SK-N-SH treated with all-trans-retinoic acid at 6 μM for 48 hours (cell line): ENCODE results near the gene IDH1.
"Not testable (repeated sequence)": the region's sequence is repeated elsewhere in the genome, so short reads cannot be mapped to it uniquely, and the experiment has no call there.

Experiments
- ATAC-seq: fragments of 200-7000 bp; cut with Tn5 transposase; 3 replicates; pipeline ENCODE4 v1.9.1; 2020; ENCODE audit warnings: mild to moderate bottlenecking, moderate library complexity
- BACH2 ChIP-seq: fragments of 250-450 bp; sonication (Bioruptor Pico); IDR thresholded peaks from 2 replicates; pipeline ENCODE4 v1.9.0; 2021; ENCODE audit warnings: mild to moderate bottlenecking, borderline replicate concordance
- CREB5 ChIP-seq: fragments of 250-450 bp; sonication (Bioruptor Pico); IDR thresholded peaks from 2 replicates; pipeline ENCODE4 v1.5.1; 2020; ENCODE audit warnings: low read depth, mild to moderate bottlenecking, moderate library complexity
- ESRRG ChIP-seq: fragments of 250-450 bp; sonication (Bioruptor Pico); IDR thresholded peaks from 2 replicates; pipeline ENCODE4 v1.6.1; 2021; ENCODE audit warnings: mild to moderate bottlenecking
- GLIS3 ChIP-seq: fragments of 250-450 bp; sonication (Bioruptor Pico); IDR thresholded peaks from 2 replicates; pipeline ENCODE4 v1.5.0; 2020; ENCODE audit warnings: mild to moderate bottlenecking, moderate library complexity
- ISL1 ChIP-seq: fragments of 250-450 bp; sonication (Bioruptor Pico); IDR thresholded peaks from 2 replicates; pipeline ENCODE4 v2.1.2; 2022; ENCODE audit warnings: mild to moderate bottlenecking, moderate library complexity
- PPARA ChIP-seq: fragments of 250-450 bp; sonication (Bioruptor Pico); IDR thresholded peaks from 2 replicates; pipeline ENCODE4 v1.5.0; 2020; ENCODE audit warnings: mild to moderate bottlenecking, borderline replicate concordance
- RARB ChIP-seq: fragments of 250-450 bp; sonication (Bioruptor Pico); IDR thresholded peaks from 2 replicates; pipeline ENCODE4 v1.8.0; 2021; ENCODE audit warnings: mild to moderate bottlenecking, moderate library complexity
- SNAI2 ChIP-seq: fragments of 250-450 bp; sonication (Bioruptor Pico); IDR thresholded peaks from 2 replicates; pipeline ENCODE4 v1.5.0; 2020; ENCODE audit warnings: mild to moderate bottlenecking, moderate library complexity
- TCF4 ChIP-seq: fragments of 250-450 bp; sonication (Bioruptor Pico); IDR thresholded peaks from 2 replicates; pipeline ENCODE4 v1.8.0; 2021; ENCODE audit warnings: mild to moderate bottlenecking, moderate library complexity, borderline replicate concordance
- TOX ChIP-seq: fragments of 250-450 bp; sonication (Bioruptor Pico); IDR thresholded peaks from 2 replicates; pipeline ENCODE4 v1.8.0; 2021; ENCODE audit warnings: mild to moderate bottlenecking, moderate library complexity, borderline replicate concordance
- ZFP3 ChIP-seq: fragments of 250-450 bp; sonication (Bioruptor Pico); IDR thresholded peaks from 2 replicates; pipeline ENCODE4 v1.5.0; 2020; ENCODE audit warnings: mild to moderate bottlenecking, moderate library complexity
- ZFP30 ChIP-seq: fragments of 450-650 bp; formaldehyde crosslinking; IDR thresholded peaks from 2 replicates; pipeline ENCODE4 v1.5.0; 2022; ENCODE audit warnings: mild to moderate bottlenecking, moderate library complexity
- ZNF70 ChIP-seq: fragments of 450-650 bp; formaldehyde crosslinking; IDR thresholded peaks from 2 replicates; pipeline ENCODE4 v1.5.0; 2020; ENCODE audit warnings: mild to moderate bottlenecking, moderate library complexity
- ZNF8 ChIP-seq: fragments of 450-650 bp; formaldehyde crosslinking; IDR thresholded peaks from 2 replicates; pipeline ENCODE4 v1.5.0; 2020; ENCODE audit warnings: mild to moderate bottlenecking, moderate library complexity
- TF ChIP-seq, protein P1 (sequence below): fragments of 250-450 bp; sonication (Bioruptor Pico); IDR thresholded peaks from 2 replicates; pipeline ENCODE4 v1.5.1; 2021; ENCODE audit warnings: mild to moderate bottlenecking, moderate library complexity
- TF ChIP-seq, protein P2 (sequence below): fragments of 250-450 bp; sonication (Bioruptor Pico); IDR thresholded peaks from 2 replicates; pipeline ENCODE4 v1.8.0; 2021; ENCODE audit warnings: low read depth, mild to moderate bottlenecking, moderate library complexity, borderline replicate concordance

The IDH1 gene

DNA sequence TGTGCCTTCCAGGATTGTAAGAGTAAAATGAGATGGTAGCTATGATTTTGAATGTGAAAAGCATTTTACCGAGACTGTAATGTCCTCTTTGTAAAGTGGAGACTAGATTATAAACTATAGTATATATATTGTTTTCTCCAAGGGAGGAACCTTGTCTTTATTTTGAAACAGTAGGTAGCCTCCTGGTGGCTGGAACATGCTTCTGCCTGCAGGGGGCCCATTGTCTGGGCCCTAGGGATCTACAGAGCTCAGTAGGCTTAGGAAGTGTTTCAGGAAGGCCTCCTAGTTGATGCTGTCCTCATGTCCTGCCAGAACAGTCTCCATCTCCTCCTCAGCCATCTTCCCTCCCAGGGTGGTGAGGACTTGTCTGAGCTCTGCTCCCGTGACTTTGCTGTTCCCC, 14.2 kb upstream of the IDH1 start:
- no peak for ATAC-seq

DNA sequence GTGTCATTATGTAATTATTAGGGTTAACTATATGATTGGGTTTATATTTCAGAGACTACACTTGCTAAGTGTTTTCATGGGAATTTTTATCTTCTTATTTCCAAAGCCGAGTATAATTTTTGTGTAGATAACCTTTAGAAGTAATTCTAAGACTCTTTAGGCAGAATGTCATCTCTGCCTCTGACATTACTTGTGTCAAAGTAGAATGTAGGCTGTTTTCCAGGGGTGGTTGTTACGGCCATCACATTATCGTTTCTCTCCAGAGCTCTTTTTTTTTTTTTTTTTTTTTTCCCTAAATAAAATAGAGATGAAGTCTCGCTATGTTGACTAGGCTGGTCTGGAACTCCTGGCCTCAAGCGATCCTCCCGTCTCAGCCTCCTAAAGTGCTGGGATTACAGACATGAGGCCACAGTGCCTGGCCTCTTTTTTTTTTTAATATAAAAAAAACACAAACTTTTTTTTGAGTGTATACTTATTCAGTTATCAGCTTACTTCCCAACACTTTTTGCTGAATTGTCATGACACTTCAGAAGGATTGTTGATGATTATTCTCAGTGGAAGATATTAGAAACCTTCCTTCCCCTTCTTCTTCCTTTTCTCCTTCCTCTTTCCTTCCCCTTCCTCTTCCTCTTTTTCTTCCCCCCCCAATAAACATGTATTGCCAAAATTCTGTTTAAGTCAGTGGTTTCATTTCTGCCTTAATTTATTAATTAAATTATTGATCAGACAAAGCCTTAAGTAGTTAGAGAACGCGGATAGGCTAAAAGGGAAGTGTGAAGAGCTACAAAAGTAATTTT, 13.5 kb upstream of the IDH1 start:
- TF ChIP-seq GLIS3 (CRISPR knock-in tag) (no peak), CREB5 (CRISPR knock-in tag) (no peak), BACH2 (CRISPR knock-in tag) (no peak), TCF4 (CRISPR knock-in tag) (no peak), ISL1 (CRISPR knock-in tag) (no peak), ZNF70 (CRISPR knock-in tag) (no peak), ESRRG (CRISPR knock-in tag) (no peak)
- TF ChIP-seq, protein P1, sequence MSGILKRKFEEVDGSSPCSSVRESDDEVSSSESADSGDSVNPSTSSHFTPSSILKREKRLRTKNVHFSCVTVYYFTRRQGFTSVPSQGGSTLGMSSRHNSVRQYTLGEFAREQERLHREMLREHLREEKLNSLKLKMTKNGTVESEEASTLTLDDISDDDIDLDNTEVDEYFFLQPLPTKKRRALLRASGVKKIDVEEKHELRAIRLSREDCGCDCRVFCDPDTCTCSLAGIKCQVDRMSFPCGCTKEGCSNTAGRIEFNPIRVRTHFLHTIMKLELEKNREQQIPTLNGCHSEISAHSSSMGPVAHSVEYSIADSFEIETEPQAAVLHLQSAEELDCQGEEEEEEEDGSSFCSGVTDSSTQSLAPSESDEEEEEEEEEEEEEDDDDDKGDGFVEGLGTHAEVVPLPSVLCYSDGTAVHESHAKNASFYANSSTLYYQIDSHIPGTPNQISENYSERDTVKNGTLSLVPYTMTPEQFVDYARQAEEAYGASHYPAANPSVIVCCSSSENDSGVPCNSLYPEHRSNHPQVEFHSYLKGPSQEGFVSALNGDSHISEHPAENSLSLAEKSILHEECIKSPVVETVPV (CRISPR knock-in tag) = no peak
- TF ChIP-seq, protein P2, sequence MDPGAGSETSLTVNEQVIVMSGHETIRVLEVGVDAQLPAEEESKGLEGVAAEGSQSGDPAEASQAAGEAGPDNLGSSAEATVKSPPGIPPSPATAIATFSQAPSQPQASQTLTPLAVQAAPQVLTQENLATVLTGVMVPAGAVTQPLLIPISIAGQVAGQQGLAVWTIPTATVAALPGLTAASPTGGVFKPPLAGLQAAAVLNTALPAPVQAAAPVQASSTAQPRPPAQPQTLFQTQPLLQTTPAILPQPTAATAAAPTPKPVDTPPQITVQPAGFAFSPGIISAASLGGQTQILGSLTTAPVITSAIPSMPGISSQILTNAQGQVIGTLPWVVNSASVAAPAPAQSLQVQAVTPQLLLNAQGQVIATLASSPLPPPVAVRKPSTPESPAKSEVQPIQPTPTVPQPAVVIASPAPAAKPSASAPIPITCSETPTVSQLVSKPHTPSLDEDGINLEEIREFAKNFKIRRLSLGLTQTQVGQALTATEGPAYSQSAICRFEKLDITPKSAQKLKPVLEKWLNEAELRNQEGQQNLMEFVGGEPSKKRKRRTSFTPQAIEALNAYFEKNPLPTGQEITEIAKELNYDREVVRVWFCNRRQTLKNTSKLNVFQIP (CRISPR knock-in tag) = no peak
- ATAC-seq = no peak

More for the DNA sequence above, 14.2 kb upstream of the IDH1 start:
- no peak for TF ChIP-seq TOX (CRISPR knock-in tag)

DNA sequence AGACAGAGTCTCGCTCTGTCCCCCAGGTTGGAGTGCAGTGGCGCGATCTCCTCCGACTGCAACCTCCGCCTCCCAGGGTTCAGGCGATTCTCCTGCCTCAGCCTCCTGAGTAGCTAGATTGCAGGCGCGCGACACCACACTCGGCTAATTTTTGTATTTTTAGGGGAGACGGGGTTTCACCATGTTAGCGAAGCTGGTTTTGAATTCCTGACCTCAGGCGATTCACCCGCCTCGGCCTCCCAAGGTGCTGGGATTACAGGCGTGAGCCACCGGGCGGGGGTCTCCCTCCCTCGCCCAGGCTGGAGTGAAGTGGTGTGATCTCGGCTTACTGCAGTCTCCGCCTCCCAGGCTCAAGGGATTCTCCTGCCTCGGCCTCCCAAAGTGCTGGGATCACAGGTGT, 12.7 kb upstream of the IDH1 start:
- ATAC-seq = not testable (repeated sequence)

DNA sequence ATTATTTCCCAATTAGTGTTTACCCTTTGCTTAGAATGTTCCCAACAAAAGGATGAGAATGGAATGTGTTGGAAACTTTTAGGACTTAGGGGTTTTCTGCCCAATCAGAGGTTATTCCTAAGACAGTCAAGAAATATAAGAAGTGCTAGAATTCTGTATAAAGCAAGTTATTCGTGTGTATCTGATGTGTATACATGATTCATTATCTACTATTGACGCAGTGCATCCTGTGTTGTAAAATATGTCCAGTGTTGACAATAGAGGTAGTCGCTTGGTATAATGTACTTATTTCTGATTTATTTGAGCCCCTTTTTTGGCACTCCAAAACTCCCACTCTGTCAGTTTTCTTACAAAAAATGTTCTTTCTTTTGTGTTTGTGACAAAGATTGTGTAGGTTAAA, 12.1 kb upstream of the IDH1 start:
- no peak for TF ChIP-seq GLIS3 (CRISPR knock-in tag)
- TF ChIP-seq, all 23 proteins: peak for 0
- no peak; the same call in 2 of the 3 replicates for ATAC-seq

DNA sequence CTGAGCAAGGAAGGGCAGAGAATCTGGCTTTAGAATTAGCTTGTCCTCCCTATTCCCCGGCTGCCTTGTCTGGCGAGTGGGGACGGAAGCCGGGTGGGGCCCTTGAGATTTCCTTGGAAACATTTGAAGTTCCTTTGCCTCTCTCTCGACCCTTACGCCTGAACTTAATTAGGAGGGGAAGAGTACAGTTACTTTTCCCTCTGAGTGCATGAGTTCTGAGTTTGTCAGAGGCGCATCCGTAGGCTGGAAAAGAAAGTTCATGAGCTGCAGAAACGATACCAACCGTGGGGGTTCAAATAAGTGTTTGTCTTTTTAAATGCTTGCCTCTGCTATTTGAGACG, 11.7 kb upstream of the IDH1 start:
- ATAC-seq = peak; percentile 29
- no peak for TF ChIP-seq RARB (CRISPR knock-in tag)
- no peak for TF ChIP-seq ZFP30 (CRISPR knock-in tag)
- no peak for TF ChIP-seq ZNF8 (CRISPR knock-in tag)
- TF ChIP-seq ZFP3 = no peak
- no peak for TF ChIP-seq ESRRG (CRISPR knock-in tag)
- TF ChIP-seq, protein P2 (CRISPR knock-in tag) = no peak
- TF ChIP-seq, protein P1 (CRISPR knock-in tag) = no peak
- no peak for TF ChIP-seq PPARA (CRISPR knock-in tag)
- no peak for TF ChIP-seq SNAI2 (CRISPR knock-in tag)
